GM12878 (cell line): ENCODE measurements around the gene UXS1. TPM values are rescaled to one million over a fixed set of nuclear protein-coding genes. Genes with fewer than 3 reads are reported as not detected.
"Not testable (repeated sequence)": the region's sequence is repeated elsewhere in the genome, so short reads cannot be mapped to it uniquely, and the experiment has no call there.

Source experiments
- ATAC-seq: fragments of 200-7000 bp; cut with Tn5 transposase; 3 replicates; pipeline ENCODE4 v1.9.1; 2020; ENCODE audit warnings: mild to moderate bottlenecking, moderate library complexity
- BruUV-seq: library from RNA; stranded (reverse); fragments of 400-500 nt; replicated peaks from 2 replicates; lab custom pipeline; 2021; lab: Mats Ljungman, UMichigan
- CTCF ChIA-PET: fragments of 300-600 bp; sonication (Branson Sonifier 250); formaldehyde crosslinking; extraction: SDS; loops from one replicate; lab custom pipeline; 2021; ENCODE audit warnings: inconsistent platforms; lab: Yijun Ruan, JAX
- POLR2A ChIA-PET: fragments of 350-600 bp; formaldehyde crosslinking; extraction: SDS; loops from one replicate; lab custom pipeline; 2021; ENCODE audit warnings: inconsistent platforms; lab: Charles Lee
- RAD21 ChIA-PET: fragments of 300-600 bp; sonication (Branson Sonifier 250); formaldehyde crosslinking; loops from one replicate; lab custom pipeline; 2023; ENCODE audit warnings: antibody characterized with exemption; ENCODE audit not compliant: unreplicated experiment; lab: Charles Lee
- SMC1A ChIA-PET: fragments of 300-600 bp; sonication (Branson Sonifier 250); formaldehyde crosslinking; loops from one replicate; lab custom pipeline; 2023; ENCODE audit not compliant: unreplicated experiment, uncharacterized antibody; lab: Charles Lee
- DNase-seq: peaks from one replicate; pipeline ENCODE4 v3.0.0-alpha.2; 2011; ENCODE audit warnings: low read depth, low spot score
- FAIRE-seq: peaks from 3 replicates; lab custom pipeline; 2011; peaks lifted over from hg19 to GRCh38; lab: Jason Lieb, UNC
- H2AFZ ChIP-seq: 2 replicates; pipeline ENCODE4 v1.6.0; 2011; ENCODE audit warnings: low read depth, low read length, control low read depth; ENCODE audit not compliant: control insufficient read depth
- H3K27ac ChIP-seq: 2 replicates; pipeline ENCODE4 v1.5.1; 2011; ENCODE audit warnings: control low read depth; ENCODE audit not compliant: control insufficient read depth, insufficient read depth
- H3K27me3 ChIP-seq, 2 experiments: replicated peaks in 1 of 2; 2 replicates each; pipeline versions ENCODE4 v1.6.0 to v1.6.1; 2011; ENCODE audit warnings: low read length in 1 of 2; ENCODE audit not compliant: control insufficient read depth in 2 of 2, insufficient read depth in 2 of 2
- H3K36me3 ChIP-seq, 2 experiments: 2 replicates each; pipeline ENCODE4 v1.5.1; 2011; ENCODE audit warnings: low read length in 1 of 2; ENCODE audit not compliant: control insufficient read depth in 2 of 2, insufficient read depth in 2 of 2
- H3K4me1 ChIP-seq: 2 replicates; pipeline ENCODE4 v1.6.1; 2011; ENCODE audit warnings: mild to moderate bottlenecking, low read length, moderate library complexity, mixed read lengths; ENCODE audit not compliant: control insufficient read depth, insufficient read depth
- H3K4me2 ChIP-seq: 2 replicates; pipeline ENCODE4 v1.6.0; 2011; ENCODE audit warnings: control low read depth; ENCODE audit not compliant: control insufficient read depth, insufficient read depth
- H3K4me3 ChIP-seq: fragments of 200-600 bp; sonication (generic); 2 replicates; pipeline ENCODE4 v1.5.1; 2016
- H3K79me2 ChIP-seq: 2 replicates; pipeline ENCODE4 v1.6.0; 2011; ENCODE audit warnings: low read length; ENCODE audit not compliant: control insufficient read depth, insufficient read depth
- H3K9ac ChIP-seq: 2 replicates; pipeline ENCODE4 v1.8.0; 2011; ENCODE audit warnings: low read length, control low read depth, mixed read lengths; ENCODE audit not compliant: control insufficient read depth, insufficient read depth
- H3K9me3 ChIP-seq: replicated peaks from 3 replicates; pipeline ENCODE4 v1.5.1; 2011; ENCODE audit warnings: mild to moderate bottlenecking, low read length; ENCODE audit not compliant: control insufficient read depth, insufficient read depth
- H4K20me1 ChIP-seq: 2 replicates; pipeline ENCODE4 v1.6.0; 2011; ENCODE audit not compliant: control insufficient read depth, insufficient read depth
- CBFB ChIP-seq: IDR thresholded peaks from 2 replicates; pipeline ENCODE4 v1.6.1; 2016; ENCODE audit warnings: antibody characterized with exemption, low read depth
- CBX5 ChIP-seq: sonication (generic); IDR thresholded peaks from 2 replicates; pipeline ENCODE4 v1.6.1; 2016; ENCODE audit warnings: low read depth, moderate library complexity, mild to moderate bottlenecking, inconsistent platforms
- CTCF ChIP-seq, 3 experiments: IDR thresholded peaks in 2 of 3; conservative IDR thresholded peaks in 1 of 3; 2 replicates each; pipeline ENCODE4 v1.5.1; 2011; ENCODE audit warnings: low read depth in 3 of 3, low read length in 3 of 3, mild to moderate bottlenecking in 3 of 3, control low read depth in 2 of 3, moderate library complexity in 2 of 3, inconsistent platforms in 1 of 3, mixed read lengths in 1 of 3; ENCODE audit not compliant: control insufficient read depth in 2 of 3, insufficient read depth in 1 of 3; ENCODE audit errors: extremely low read depth in 1 of 3
- EGR1 ChIP-seq, 2 experiments: IDR thresholded peaks; 1 replicate in 1 of 2; 2 replicates in 1 of 2; pipeline ENCODE4 v1.6.1; 2011 to 2012; ENCODE audit warnings: low read depth in 2 of 2, low read length in 2 of 2, borderline replicate concordance in 1 of 2, mild to moderate bottlenecking in 1 of 2, moderate library complexity in 1 of 2
- HDAC6 ChIP-seq: fragments of 200-600 bp; sonication (generic); IDR thresholded peaks from one replicate; pipeline ENCODE4 v1.8.0; 2017; ENCODE audit warnings: antibody characterized with exemption; ENCODE audit not compliant: unreplicated experiment
- IKZF1 ChIP-seq: fragments of 450-650 bp; conservative IDR thresholded peaks from 2 replicates; pipeline ENCODE4 v1.6.1; 2017; ENCODE audit warnings: antibody characterized with exemption, mild to moderate bottlenecking
- KLF5 ChIP-seq: fragments of 450-650 bp; IDR thresholded peaks from 2 replicates; pipeline ENCODE4 v1.6.1; 2014; ENCODE audit warnings: mild to moderate bottlenecking; ENCODE audit not compliant: partially characterized antibody
- NFXL1 ChIP-seq: fragments of 450-650 bp; IDR thresholded peaks from 2 replicates; pipeline ENCODE4 v1.6.1; 2017; ENCODE audit warnings: antibody characterized with exemption, mild to moderate bottlenecking, borderline replicate concordance
- POLR2AphosphoS5 ChIP-seq: IDR thresholded peaks from 2 replicates; pipeline ENCODE4 v1.6.1; 2011; ENCODE audit warnings: mild to moderate bottlenecking, low read length, inconsistent platforms
- REST ChIP-seq: IDR thresholded peaks from 2 replicates; pipeline ENCODE4 v1.6.1; 2012; ENCODE audit warnings: mild to moderate bottlenecking, low read depth, low read length
- TCF3 ChIP-seq: IDR thresholded peaks from 2 replicates; pipeline ENCODE4 v1.6.1; 2012; ENCODE audit warnings: low read depth, mild to moderate bottlenecking, low read length, borderline replicate concordance; ENCODE audit not compliant: insufficient read depth
- ZNF24 ChIP-seq: fragments of 450-650 bp; IDR thresholded peaks from 2 replicates; pipeline ENCODE4 v1.6.1; 2017; ENCODE audit warnings: antibody characterized with exemption, mild to moderate bottlenecking
- WGBS: methylation state at CpG from one replicate; pipeline ENCODE4 v1.1.6; 2016; ENCODE audit warnings: low lambda C conversion rate; ENCODE audit not compliant: insufficient replicate concordance, insufficient coverage; ENCODE audit errors: missing lambda C conversion rate; 5-methylcytosine and 5-hydroxymethylcytosine counted together
- in situ Hi-C: fragments of 300-500 bp; cut with MboI; formaldehyde crosslinking; loops from 9 replicates; pipeline ENCODE4 v1.14.3; 2018; ENCODE audit warnings: mixed read lengths
- intact Hi-C: fragments of 100-400 bp; cut with micrococcal nuclease; formaldehyde crosslinking; loops from one replicate; pipeline ENCODE4 v1.14.2; 2022; ENCODE audit not compliant: unreplicated experiment
- polyA plus RNA-seq, 11 experiments: library from polyadenylated mRNA; depleted of rRNA in 4 of 11; unstranded in 6 of 11; stranded (reverse) in 5 of 11; fragments of >200 nt; fragmentation: Nextera tagmentation in 4 of 11; fragmentation: Illumina TruSeq in 1 of 11; extraction: Ambion mirVana in 4 of 11; extraction: Trizol in 1 of 11; gene quantifications; 1 replicate in 1 of 11; 2 replicates in 10 of 11; pipeline versions ENCODE4 v1.2.1 to v1.2.3, GENCODE V29; 2011 to 2016; ENCODE audit warnings: inconsistent platforms in 2 of 11, missing spikeins in 2 of 11, low read depth in 1 of 11
- total RNA-seq, 4 experiments: library from RNA; depleted of rRNA in 3 of 4; stranded (reverse); fragments of >200 nt in 3 of 4; fragmentation: Illumina TruSeq in 1 of 4; extraction: Trizol in 1 of 4; gene quantifications; 2 replicates each; pipeline versions ENCODE4 v1.2.1 to v1.2.3, GENCODE V29; 2013 to 2021

Gene UXS1
- total and polyA plus RNA-seq, 10 of the 15 experiments (the other 5 are each of a cell fraction or from before 2014, with no cell fraction given): 6.0 to 25.4 (median 24.0) TPM

- TF ChIP-seq REST (0 out of 2 replicates have a peak, but pooled peaks have one; percentile 29), HDAC6 (no peak), NFXL1 (0 out of 2 replicates have a peak, but pooled peaks have one; percentile 23), CBFB (0 out of 2 replicates have a peak, but pooled peaks have one; percentile 48), KLF5 (no peak), POLR2AphosphoS5 (peak; percentile 69; the same call in 1 of the 2 replicates), EGR1 (IDR thresholded peaks at IDR 0.05; ENCODE audit: borderline replicate concordance in 1 of 2, low read depth in 2 of 2, low read length in 2 of 2) (peak in 1 of 2 experiments; percentile 96; a peak in 2 of 3 replicates), TCF3 (0 out of 2 replicates have a peak, but pooled peaks have one; percentile 36), ZNF24 (0 out of 2 replicates have a peak, but pooled peaks have one; percentile 53), IKZF1 (peak; percentile 61), CBX5 (0 out of 2 replicates have a peak, but pooled peaks have one; percentile 36), CTCF (IDR thresholded peaks at IDR 0.05 in 2 of 3, conservative IDR thresholded peaks at IDR 0.05 in 1 of 3; ENCODE audit: control insufficient read depth in 2 of 3, extremely low read depth in 1 of 3, insufficient read depth in 1 of 3, low read depth in 3 of 3, low read length in 3 of 3) (0 out of 6 replicates have a peak, but pooled peaks of 1 of the 3 experiments have one; percentile 7)
Measured at GRCh38 chr2:106193977-106194778, at the start of gene UXS1 (continued).

GRCh38 chr2:106239491-106239890, 45.4 kb upstream of the UXS1 start:
- in situ Hi-C loops, H3K36me3 ChIP-seq, H3K27ac ChIP-seq, BruUV-seq, CTCF ChIA-PET, H3K4me1 ChIP-seq, H3K4me2 ChIP-seq, H4K20me1 ChIP-seq, FAIRE-seq, H2AFZ ChIP-seq, H3K27me3 ChIP-seq, intact Hi-C loops, H3K9ac ChIP-seq, SMC1A ChIA-PET, DNase-seq, ATAC-seq, RAD21 ChIA-PET, POLR2A ChIA-PET, H3K4me3 ChIP-seq, H3K9me3 ChIP-seq, H3K79me2 ChIP-seq: not testable (repeated sequence)
- 43% methylated on average over 2 of the region's 2 CpGs for WGBS
